HCT116 (cell line): ENCODE results near the gene BRD4.

ENCODE experiments used
- CTCF ChIP-seq, 3 experiments: fragments of 200-600 bp in 1 of 3; sonication (generic) in 1 of 3; IDR thresholded peaks in 2 of 3; conservative IDR thresholded peaks in 1 of 3; 2 replicates each; pipeline ENCODE4 v1.5.1; 2012 to 2017; ENCODE audit warnings: low read depth in 2 of 3, low read length in 2 of 3, antibody characterized with exemption in 1 of 3, borderline replicate concordance in 1 of 3, control low read depth in 1 of 3, mild to moderate bottlenecking in 1 of 3, mixed read lengths in 1 of 3, mixed run types in 1 of 3, moderate library complexity in 1 of 3; ENCODE audit not compliant: insufficient read depth in 1 of 3
- EZH2 ChIP-seq: fragments of 200-600 bp; sonication (generic); IDR thresholded peaks from 2 replicates; pipeline ENCODE4 v1.6.1; 2017; ENCODE audit warnings: antibody characterized with exemption, mixed run types
- JUND ChIP-seq: IDR thresholded peaks from 2 replicates; pipeline ENCODE4 v1.6.1; 2012
- POLR2A ChIP-seq: IDR thresholded peaks from 2 replicates; pipeline ENCODE4 v1.7.0; 2011; ENCODE audit warnings: borderline replicate concordance; ENCODE audit not compliant: insufficient read depth, insufficient read length; ENCODE audit errors: extremely low read depth
- POLR2AphosphoS5 ChIP-seq: IDR thresholded peaks from 2 replicates; pipeline ENCODE4 v1.6.1; 2011; ENCODE audit warnings: mild to moderate bottlenecking, low read depth, low read length, moderate library complexity
- RAD21 ChIP-seq: IDR thresholded peaks from 2 replicates; pipeline ENCODE4 v1.6.1; 2012; ENCODE audit warnings: low read depth, mild to moderate bottlenecking
- REST ChIP-seq: IDR thresholded peaks from 2 replicates; pipeline ENCODE4 v1.6.1; 2012; ENCODE audit warnings: low read depth
- SP1 ChIP-seq: IDR thresholded peaks from 2 replicates; pipeline ENCODE4 v1.6.1; 2012; ENCODE audit warnings: low read depth
- SRF ChIP-seq: IDR thresholded peaks from 2 replicates; pipeline ENCODE4 v1.6.1; 2012; ENCODE audit warnings: low read depth
- YY1 ChIP-seq: IDR thresholded peaks from 2 replicates; pipeline ENCODE4 v1.6.1; 2011; ENCODE audit warnings: low read length, low read depth, moderate library complexity, mild to moderate bottlenecking; ENCODE audit not compliant: insufficient replicate concordance; ENCODE audit errors: extremely low read depth
- ZBTB33 ChIP-seq: IDR thresholded peaks from 2 replicates; pipeline ENCODE4 v1.6.1; 2011; ENCODE audit warnings: mild to moderate bottlenecking, low read length, moderate library complexity; ENCODE audit not compliant: insufficient replicate concordance; ENCODE audit errors: extremely low read depth
- ZNF274 ChIP-seq: fragments of 200-500 bp; sonication (Bioruptor generic); IDR thresholded peaks from 2 replicates; pipeline ENCODE4 v1.6.1; 2014; ENCODE audit warnings: mild to moderate bottlenecking, low read depth, low read length, inconsistent platforms

- TF ChIP-seq EZH2 (no peak), CTCF (IDR thresholded peaks at IDR 0.05 in 2 of 3, conservative IDR thresholded peaks at IDR 0.05 in 1 of 3; ENCODE audit: borderline replicate concordance in 1 of 3, insufficient read depth in 1 of 3, low read depth in 2 of 3, low read length in 2 of 3) (no peak), ZBTB33 (no peak), RAD21 (no peak), REST (no peak), SRF (no peak), ZNF274 (no peak), POLR2A (no peak), YY1 (no peak), SP1 (no peak), POLR2AphosphoS5 (no peak), JUND (no peak)
Observed at GRCh38 chr19:15284896-15285295, 47.4 kb downstream of the BRD4 start.
